ENCODE measurements around the gene P2RX7.
"Not testable (repeated sequence)": the region's sequence is repeated elsewhere in the genome, so short reads cannot be mapped to it uniquely, and the experiment has no call there.

P2RX7 gene

GRCh38 chr12:121176826-121177529 lies 44.3 kb downstream of the P2RX7 start:
- no peak for FAIRE-seq

- no peak for FAIRE-seq
These were observed 48.5 kb downstream of the P2RX7 start for GRCh38 chr12:121181181-121181580.

- no peak for FAIRE-seq
These were observed 49.7 kb downstream of the P2RX7 start for GRCh38 chr12:121182222-121182893.

- no peak for FAIRE-seq
These were observed 51.7 kb downstream of the P2RX7 start for GRCh38 chr12:121184425-121184824.

GRCh38 chr12:121184984-121185889 lies 52.6 kb downstream of the P2RX7 start:
- no peak for FAIRE-seq

GRCh38 chr12:121186826-121187225 lies 54.1 kb downstream of the P2RX7 start:
- no peak for FAIRE-seq

- no peak for FAIRE-seq
These were observed 54.8 kb downstream of the P2RX7 start for GRCh38 chr12:121187501-121187900.

GRCh38 chr12:121188227-121188626 lies 55.6 kb downstream of the P2RX7 start:
- no peak for FAIRE-seq

GRCh38 chr12:121189131-121189530 lies 56.5 kb downstream of the P2RX7 start:
- FAIRE-seq = no peak

- no peak for FAIRE-seq
These were observed 57.0 kb downstream of the P2RX7 start for GRCh38 chr12:121189619-121190155.

- no peak for FAIRE-seq
These were observed 57.9 kb downstream of the P2RX7 start for GRCh38 chr12:121190523-121191031.

- no peak for FAIRE-seq
These were observed 58.5 kb downstream of the P2RX7 start for GRCh38 chr12:121191151-121191550.

GRCh38 chr12:121196902-121197301 lies 64.2 kb downstream of the P2RX7 start:
- FAIRE-seq = no peak

- no peak for FAIRE-seq
These were observed 66.3 kb downstream of the P2RX7 start for GRCh38 chr12:121198949-121199348.

GRCh38 chr12:121201140-121201539 lies 68.5 kb downstream of the P2RX7 start:
- FAIRE-seq = not testable (repeated sequence)

GRCh38 chr12:121202407-121203355 lies 70.0 kb downstream of the P2RX7 start:
- no peak for FAIRE-seq

- no peak for FAIRE-seq
These were observed 70.8 kb downstream of the P2RX7 start for GRCh38 chr12:121203482-121203881.

GRCh38 chr12:121205491-121205890 lies 72.8 kb downstream of the P2RX7 start:
- FAIRE-seq = no peak

- FAIRE-seq = not testable (repeated sequence)
These were observed 75.9 kb downstream of the P2RX7 start for GRCh38 chr12:121208571-121208970.

GRCh38 chr12:121209221-121209620 lies 76.5 kb downstream of the P2RX7 start:
- no peak for FAIRE-seq
